Forelimb muscle (tissue), 1 donor: Measurements from ENCODE around the gene KIF1B. TPM values are rescaled to one million over a fixed set of nuclear protein-coding genes. Genes with fewer than 3 reads are reported as not detected.
A peak's percentile ranks its signal among the peaks of the same experiment; 100 is the strongest.

Experiments used
- DNase-seq: peaks from one replicate; pipeline ENCODE4 v3.0.0-alpha.2; 2013; ENCODE audit warnings: low read depth
- polyA plus RNA-seq: library from polyadenylated mRNA; unstranded; fragments of 120-200 nt; gene quantifications from one replicate; pipeline ENCODE4 v1.2.1, GENCODE V29; 2013; ENCODE audit not compliant: insufficient read length

The KIF1B gene, protein sequence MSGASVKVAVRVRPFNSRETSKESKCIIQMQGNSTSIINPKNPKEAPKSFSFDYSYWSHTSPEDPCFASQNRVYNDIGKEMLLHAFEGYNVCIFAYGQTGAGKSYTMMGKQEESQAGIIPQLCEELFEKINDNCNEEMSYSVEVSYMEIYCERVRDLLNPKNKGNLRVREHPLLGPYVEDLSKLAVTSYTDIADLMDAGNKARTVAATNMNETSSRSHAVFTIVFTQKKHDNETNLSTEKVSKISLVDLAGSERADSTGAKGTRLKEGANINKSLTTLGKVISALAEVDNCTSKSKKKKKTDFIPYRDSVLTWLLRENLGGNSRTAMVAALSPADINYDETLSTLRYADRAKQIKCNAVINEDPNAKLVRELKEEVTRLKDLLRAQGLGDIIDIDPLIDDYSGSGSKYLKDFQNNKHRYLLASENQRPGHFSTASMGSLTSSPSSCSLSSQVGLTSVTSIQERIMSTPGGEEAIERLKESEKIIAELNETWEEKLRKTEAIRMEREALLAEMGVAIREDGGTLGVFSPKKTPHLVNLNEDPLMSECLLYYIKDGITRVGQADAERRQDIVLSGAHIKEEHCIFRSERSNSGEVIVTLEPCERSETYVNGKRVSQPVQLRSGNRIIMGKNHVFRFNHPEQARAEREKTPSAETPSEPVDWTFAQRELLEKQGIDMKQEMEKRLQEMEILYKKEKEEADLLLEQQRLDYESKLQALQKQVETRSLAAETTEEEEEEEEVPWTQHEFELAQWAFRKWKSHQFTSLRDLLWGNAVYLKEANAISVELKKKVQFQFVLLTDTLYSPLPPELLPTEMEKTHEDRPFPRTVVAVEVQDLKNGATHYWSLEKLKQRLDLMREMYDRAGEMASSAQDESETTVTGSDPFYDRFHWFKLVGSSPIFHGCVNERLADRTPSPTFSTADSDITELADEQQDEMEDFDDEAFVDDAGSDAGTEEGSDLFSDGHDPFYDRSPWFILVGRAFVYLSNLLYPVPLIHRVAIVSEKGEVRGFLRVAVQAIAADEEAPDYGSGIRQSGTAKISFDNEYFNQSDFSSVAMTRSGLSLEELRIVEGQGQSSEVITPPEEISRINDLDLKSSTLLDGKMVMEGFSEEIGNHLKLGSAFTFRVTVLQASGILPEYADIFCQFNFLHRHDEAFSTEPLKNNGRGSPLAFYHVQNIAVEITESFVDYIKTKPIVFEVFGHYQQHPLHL (N-terminal part only)
- 188 TPM for polyA plus RNA-seq

DNA sequence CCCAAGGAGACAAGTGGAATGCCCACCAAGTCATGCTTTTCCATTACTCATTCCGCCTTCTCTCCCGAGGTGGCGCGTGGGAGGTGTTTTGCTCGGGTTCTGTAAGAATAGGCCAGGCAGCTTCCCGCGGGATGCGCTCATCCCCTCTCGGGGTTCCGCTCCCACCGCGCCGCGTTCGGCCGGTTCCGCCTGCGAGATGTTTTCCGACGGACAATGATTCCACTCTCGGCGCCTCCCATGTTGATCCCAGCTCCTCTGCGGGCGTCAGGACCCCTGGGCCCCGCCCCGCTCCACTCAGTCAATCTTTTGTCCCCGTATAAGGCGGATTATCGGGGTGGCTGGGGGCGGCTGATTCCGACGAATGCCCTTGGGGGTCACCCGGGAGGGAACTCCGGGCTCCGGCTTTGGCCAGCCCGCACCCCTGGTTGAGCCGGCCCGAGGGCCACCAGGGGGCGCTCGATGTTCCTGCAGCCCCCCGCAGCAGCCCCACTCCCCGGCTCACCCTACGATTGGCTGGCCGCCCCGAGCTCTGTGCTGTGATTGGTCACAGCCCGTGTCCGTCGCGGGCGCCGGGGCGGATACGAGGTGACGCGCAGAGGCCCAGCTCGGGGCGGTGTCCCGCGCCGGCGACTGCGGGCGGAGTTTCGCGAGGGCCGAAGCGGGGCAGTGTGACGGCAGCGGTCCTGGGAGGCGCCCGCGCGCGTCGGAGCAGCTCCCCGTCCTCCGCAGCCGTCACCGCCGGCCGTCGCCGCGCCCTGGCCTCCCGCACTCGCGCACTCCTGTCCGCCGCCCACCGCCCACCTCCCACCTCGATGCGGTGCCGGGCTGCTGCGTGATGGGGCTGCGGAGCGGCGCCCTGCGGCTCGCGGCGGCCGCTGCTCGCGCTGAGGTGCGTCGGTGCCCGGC lies at the start of gene KIF1B:
Gene KIF1B (plus strand): TSS at position 666 of the 906 bp plus-strand sequence. CDS start 21,759 bp downstream, outside the sequence.
- peak; percentile 87 for DNase-seq

DNA sequence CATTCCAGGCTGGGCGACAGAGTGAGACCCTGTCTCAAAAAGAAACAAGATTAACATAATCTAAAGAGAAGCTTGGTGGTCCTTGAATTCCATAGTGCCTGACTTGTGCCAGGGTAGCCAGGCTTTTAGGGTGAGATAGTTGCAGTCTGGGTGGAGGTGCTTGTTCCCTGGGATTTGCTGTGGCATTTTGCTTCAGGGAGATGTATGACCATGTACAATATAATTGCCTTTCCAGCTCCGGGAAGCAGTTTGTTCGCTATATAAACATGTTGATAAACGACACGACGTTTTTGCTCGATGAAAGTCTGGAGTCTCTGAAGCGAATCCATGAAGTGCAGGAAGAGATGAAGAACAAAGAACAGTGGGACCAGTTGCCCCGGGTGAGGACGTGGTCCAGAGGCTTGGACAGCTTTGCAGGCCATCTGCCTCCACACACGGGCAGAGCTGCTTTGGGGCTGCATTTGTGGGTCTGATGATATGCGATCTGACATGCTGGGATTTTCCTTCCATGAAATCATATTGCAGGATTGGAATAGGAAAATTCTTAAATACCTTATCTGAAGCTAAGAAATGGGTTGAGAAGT lies 49.4 kb upstream of the KIF1B start:
- no peak for DNase-seq

DNA sequence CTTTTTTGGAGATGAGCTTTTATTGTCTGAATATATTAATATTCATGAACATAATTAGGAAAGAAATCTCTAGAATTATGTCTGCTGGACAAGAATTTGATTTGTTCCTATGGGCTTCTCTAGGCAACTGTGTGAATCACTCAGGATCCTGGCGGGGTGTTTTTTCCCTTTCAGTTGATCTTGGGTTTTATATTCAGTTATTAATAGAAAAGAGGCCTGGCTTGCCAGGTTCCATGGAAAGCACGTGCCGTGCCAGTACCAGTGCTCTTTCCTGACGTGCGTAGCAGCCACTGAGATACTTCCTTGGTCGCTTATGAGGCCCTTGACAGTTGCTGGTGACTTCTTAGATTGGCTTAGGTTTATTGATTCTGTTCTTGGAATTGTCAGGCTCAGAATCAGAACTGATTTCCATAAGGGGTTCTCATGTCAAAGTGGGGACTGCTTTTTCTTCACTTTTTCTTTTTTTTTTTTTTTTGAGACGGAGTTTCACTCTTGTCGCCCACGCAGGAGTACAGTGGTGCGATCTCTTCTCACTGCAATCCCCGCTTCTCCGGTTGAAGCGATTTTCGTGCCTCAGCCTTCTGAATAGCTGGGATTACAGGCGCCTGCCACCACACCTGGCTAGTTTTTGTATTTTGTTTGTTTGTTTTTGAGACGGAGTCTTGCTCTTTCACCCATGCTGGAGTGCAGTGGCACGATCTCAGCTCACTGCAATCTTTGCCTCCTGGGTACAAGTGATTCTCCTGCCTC lies 48.7 kb upstream of the KIF1B start:
- no peak for DNase-seq

DNA sequence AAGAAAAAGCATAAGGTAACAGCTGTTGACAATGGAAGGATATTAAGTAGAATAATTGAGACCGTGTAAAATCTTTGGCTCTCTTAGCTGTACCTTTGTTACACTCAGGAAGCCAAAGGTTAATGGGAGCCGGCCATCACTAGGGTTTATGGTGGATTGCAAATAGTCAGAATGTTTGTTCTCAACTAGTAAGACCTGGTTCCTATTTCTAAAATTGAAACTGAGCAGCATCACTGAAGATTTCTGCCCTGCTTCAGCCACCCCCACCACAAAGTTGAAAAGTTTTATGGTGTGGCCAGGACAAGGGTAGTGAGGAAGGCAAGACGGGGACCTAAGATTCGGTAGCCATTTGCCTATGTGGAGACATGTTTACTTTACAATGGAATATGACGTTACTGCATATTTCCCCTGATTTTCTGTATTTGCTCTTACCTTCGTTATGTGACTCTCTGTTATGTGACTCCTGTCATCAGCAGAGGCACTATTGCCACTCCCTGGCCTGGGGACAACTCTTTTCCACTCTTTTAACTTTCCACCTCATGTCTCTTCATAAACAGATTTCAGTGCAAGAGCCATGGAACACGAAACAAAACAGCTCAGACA lies 41.4 kb upstream of the KIF1B start:
- DNase-seq: no peak

DNA sequence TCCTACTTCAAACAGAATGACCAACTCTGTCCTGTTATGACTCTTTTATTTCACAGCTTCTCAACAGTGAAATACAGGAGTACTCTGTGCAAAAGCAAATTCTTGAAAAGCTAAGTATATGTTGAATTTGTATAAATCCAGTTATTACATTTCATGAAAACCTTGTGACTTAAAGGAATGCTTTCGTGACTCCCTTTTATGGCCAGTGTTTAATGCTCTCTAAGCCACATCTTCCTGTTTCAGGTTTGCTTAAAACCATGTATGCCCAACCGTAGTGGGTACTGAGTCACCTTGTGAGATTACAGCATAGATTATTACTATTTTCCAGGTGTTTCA lies 40.2 kb upstream of the KIF1B start:
- no peak for DNase-seq

DNA sequence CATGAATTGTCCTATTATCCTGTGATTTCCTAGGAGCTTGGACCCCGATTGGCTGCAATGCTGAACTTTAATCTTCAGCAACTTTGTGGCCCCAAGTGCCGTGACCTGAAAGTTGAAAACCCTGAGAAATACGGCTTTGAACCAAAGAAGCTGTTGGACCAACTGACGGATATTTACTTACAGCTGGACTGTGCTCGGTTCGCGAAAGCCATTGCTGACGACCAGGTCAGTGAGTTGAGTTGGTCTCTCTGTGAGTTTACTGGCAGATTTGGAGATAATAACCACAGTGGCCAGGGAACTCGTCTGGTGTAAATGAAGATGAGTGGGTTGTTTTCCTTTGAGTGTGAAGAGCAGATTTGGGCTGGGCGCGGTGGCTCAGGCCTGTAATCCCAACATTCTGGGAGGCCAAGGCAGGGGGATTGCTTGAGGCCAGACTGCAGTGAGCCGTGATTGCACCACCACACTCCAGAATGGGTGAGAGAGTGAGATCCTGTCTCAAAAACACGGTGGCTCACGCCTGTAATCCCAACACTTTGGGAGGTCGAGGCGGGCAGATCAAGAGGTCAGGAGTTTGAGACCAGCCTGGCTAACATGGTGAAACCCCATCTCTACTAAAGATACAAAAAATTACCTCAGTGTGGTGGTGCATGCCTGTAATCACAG lies 39.1 kb upstream of the KIF1B start:
- no peak for DNase-seq

DNA sequence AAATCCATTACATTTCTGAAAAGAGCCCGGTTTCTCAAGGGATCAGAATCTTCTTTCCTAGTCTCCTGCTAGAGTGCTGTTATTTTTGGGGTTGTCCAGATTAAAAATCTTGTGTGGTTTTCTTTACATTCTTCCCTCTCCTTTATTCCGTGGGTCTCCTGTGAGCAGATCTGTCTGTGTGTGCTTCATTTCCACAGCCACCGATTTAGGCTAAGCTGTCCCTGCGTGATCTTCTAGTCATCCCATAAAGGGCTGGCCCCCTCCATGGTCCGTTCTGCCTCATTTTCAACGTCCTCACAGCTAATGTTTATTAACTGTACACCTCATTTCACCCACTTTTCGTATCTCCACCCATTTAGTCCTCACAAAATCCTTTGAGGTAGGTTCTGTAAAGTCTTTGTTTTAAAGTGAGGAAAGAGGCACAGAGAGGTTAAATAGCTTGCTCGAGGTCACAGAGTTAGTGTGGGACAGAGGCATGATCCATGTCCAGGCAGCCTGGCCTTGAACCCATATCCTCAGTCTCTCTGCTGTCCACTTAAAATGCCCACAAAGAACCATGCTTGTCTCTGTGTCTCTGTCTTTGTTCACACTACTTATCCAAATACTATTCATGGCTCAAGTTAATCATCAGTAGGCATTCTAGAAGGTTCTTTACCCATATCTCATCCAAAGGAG lies 38.2 kb upstream of the KIF1B start:
- DNase-seq: no peak

DNA sequence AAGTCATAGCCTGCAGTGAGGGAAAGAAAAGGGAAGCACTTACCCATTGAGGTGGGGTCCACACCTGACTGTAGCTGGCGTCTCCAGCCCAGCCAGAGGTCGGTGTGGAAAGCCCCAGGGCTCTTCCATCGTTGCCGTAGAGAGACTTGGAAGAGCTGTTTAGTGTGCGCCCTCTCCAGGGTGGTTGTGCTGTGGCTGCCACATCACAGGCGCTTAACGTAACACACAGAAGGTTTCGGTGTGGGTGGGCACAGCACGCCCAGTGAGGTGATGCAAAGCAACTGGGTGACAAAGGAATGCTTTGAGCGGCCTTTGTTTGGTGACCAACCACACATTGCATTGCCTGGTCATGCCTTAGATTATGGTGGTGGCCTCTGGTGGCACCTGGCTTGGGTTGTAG lies 36.8 kb upstream of the KIF1B start:
- DNase-seq: no peak

DNA sequence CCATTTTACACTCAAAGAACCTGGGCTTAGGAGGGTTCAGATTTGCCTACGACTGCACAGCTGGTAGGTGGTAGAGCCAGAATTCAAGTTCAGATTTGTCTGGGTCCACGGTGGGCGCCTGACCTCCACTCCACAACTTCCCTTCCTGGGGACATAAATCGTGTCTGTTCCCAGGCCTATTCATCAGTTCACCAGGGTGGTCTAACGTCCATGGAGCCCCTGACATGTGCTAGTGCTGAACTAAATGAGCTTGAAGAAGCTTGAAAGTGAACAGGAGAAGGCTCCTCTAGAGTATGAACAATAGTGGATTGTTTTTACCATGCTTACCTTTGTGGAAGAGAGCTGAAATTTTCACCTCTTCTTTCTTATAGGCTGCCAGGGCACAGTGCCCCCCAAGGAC lies 32.5 kb upstream of the KIF1B start:
- no peak for DNase-seq

DNA sequence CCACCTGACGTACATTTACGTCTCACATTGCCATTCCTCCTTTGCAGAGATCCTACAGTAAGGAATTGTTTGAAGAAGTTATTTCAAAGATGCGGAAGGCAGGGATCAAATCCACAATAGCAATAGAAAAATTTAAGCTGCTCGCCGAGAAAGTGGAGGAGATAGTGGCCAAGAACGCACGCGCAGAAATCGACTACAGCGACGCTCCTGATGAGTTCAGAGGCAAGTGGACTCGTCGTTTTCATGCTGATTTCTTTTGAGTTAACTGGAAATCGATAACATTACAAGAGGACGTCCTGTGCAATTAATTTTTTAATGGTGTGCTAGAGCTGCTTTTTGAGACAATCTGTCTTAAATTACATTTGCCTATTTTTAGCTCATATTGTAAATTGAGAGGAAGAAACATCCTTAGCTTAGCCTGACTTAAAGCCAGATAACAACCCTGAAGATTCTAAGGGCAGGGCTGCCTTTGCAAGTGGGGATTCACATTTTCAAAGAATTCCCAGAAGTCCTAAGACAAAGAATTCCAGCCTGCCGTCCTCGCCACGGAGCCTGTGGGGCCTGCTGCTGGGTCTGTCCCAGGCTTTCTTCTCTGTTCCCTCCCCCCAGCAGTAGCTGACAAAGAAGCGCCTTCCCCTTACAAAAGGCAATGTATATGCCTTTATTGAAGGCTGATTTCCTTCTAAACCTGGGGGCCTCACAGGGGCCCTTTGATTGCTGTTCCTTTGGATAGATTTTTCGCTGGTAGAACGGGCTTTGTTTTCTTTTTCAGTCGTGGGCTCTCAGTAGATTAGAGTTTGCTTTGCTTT lies 31.6 kb upstream of the KIF1B start:
- DNase-seq: no peak

DNA sequence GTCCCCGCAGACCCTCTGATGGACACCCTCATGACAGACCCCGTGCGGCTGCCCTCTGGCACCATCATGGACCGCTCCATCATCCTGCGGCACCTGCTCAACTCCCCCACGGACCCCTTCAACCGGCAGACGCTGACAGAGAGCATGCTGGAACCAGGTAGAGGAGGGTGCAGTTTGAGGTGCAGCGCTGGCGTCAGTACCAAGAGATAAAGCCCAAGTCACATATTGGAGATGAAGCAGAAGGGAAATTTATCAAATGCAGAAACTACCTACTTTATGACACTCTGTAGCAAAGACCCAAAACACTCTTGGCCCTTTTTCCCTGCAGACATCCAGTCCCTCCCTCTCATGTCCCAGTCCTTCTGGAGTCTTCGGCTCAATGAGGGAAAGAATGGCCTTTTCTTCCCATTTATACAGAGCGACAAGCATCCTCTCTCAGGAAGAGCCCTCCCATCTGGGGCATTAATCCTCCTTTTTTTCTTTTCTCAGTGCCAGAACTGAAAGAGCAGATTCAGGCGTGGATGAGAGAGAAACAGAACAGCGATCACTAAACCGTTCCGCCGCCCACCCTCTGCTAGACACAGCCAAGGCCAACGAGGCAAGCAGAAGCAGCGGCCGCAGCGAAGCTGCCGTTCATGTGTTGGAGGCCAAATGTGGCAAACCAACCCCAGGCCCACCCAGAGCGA lies 30.8 kb upstream of the KIF1B start:
- DNase-seq: no peak

DNA sequence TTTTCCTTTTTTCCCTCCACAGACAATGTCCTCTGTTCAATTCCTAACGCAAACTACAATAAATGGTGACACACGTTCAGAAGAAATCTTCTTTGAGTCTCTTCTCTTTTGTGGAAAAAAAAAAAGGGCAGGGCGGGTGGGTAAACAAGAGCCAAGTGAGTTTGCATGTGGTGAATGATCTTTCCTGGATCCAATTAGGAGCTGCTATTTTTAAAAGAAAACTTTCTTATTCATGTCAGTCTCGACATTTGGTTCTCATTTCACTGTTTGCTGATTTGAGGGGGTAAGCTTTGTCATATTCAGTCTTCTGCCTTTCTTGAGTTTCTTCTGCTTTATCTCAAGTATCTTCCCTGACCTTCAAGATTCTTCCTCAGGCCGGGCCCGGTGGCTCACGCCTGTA lies 29.2 kb upstream of the KIF1B start:
- no peak for DNase-seq

DNA sequence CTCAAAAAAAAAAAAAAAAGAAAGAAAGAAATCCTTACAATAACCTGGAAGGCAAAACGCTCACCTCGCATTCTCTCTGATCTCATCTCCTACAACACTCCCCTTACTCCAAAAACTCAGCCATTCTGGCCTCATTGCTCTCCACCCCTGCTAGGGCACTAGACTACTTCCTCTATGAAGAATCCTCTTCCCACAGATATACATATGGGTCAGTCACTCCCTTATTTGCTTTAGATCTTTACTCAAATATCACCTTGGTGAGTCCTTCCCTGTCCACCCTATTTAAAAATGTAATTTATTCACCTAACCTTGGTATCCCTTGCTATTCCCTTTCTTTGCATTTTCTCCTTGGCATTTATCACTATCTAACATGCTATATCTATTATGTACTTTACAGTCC lies 24.6 kb upstream of the KIF1B start:
- no peak for DNase-seq

DNA sequence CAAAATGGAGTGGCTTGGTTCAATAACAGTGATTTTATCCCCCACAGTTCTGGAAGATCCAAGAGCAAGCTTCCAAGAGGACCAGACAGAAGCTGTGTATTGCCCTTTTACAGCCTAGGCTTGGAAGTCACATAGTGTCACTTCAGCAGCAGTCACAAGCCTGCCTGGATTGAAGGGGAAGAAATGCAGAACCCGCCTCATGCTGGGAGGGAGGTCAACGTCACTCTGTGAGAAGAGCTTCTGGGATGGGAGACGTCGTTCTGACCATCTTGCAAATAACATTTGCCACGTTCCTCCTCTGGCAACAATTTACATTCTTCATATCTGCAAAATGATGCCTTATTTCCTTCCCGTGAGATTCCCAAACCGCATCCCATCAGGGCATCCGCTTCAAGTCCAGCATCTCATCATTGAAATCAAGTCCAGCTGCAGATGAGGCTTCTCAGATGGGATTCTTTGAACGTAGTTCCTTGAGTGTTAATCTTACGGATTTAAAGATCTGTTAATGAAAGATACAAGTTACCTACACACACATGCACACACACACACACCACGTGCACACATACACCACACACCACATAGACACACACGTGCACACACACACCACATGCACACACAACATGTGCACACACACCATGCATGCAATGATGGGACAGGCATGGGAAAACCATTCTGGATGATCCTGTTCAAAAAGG lies 23.9 kb upstream of the KIF1B start:
- DNase-seq: no peak

DNA sequence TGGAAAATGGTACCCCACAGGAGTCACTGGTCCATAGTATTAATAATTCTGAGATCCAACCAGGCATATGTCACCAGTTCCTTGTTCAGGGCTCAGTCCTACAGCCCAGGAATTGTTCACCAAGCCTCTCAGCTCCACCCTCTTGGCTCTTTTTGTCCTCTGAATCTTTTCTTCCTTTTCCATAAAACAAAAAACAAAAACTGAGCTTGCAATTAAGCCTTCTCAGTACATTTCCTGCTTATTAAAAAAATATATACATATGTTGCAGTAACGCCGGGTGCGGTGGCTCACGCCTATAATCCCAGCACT lies 23.4 kb upstream of the KIF1B start:
- no peak for DNase-seq

DNA sequence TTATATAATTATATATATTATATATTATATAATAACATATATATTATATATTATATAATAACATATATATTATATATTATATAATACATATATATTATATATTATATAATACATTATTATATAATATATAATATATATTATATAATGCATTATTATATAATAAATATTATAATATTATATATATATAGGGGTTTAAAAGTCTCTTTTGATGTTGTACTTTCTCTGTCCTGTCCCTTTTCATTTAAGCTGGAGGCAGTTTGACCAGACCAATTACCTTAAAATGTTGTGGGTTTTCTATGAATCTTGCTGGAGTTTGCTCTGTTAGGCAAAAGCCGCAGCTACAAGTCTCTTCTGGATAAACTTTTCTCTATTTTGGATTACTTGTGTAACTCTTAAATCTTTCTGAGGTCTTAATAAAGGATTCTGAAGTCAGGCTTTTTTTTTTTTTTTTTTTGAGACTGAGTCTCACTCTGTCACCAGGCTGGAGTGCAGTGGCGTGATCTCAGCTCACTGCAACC lies 22.2 kb upstream of the KIF1B start:
- DNase-seq: no peak
